Esophagus squamous epithelium (tissue), 4 donors: Measurements from ENCODE around the gene NFKBIB.

Source experiments
- POLR2A ChIP-seq, 4 donors: fragments of 450-650 bp; IDR thresholded peaks; one replicate each; pipeline ENCODE4 v1.6.1; 2017; ENCODE audit warnings: antibody characterized with exemption in 4 of 4, mild to moderate bottlenecking in 4 of 4, moderate library complexity in 3 of 4
- TF ChIP-seq, protein P1 (sequence below), 6 experiments: fragments of 450-650 bp in 4 of 6; fragments of 200-600 bp in 2 of 6; sonication (generic) in 2 of 6; IDR thresholded peaks; one replicate each; pipeline ENCODE4 v1.5.1; 2016 to 2019; ENCODE audit warnings: antibody characterized with exemption in 6 of 6, mild to moderate bottlenecking in 4 of 6, moderate library complexity in 4 of 6

DNA sequence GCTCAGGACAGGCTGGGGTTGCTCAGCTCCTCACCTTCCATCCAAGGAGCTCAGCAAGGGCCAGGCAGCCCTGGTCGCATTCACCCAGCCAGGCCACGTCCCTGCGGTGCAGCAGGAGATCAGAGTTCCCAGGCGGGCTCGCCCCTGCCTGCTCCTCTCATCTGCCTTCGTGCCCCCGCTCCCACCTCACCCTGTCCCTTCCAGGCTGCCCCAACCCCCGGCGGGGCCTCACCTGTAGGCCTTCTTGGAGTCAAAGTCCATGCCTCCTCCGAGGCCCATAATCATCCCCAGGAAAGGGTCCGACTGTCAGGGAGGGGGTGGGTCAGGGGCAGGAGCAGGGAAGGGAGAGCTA is 20.4 kb upstream of the NFKBIB start:
- TF ChIP-seq, protein P1, sequence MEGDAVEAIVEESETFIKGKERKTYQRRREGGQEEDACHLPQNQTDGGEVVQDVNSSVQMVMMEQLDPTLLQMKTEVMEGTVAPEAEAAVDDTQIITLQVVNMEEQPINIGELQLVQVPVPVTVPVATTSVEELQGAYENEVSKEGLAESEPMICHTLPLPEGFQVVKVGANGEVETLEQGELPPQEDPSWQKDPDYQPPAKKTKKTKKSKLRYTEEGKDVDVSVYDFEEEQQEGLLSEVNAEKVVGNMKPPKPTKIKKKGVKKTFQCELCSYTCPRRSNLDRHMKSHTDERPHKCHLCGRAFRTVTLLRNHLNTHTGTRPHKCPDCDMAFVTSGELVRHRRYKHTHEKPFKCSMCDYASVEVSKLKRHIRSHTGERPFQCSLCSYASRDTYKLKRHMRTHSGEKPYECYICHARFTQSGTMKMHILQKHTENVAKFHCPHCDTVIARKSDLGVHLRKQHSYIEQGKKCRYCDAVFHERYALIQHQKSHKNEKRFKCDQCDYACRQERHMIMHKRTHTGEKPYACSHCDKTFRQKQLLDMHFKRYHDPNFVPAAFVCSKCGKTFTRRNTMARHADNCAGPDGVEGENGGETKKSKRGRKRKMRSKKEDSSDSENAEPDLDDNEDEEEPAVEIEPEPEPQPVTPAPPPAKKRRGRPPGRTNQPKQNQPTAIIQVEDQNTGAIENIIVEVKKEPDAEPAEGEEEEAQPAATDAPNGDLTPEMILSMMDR (IDR thresholded peaks at IDR 0.05), result no peak
- TF ChIP-seq POLR2A (IDR thresholded peaks at IDR 0.05), result no peak
